H1 (cell line): ENCODE data around the gene RNF123. TPM values are rescaled to one million over a fixed set of nuclear protein-coding genes. Genes with fewer than 3 reads are reported as not detected.

ENCODE experiments used
- RBBP5 ChIP-seq: IDR thresholded peaks from 2 replicates; pipeline ENCODE4 v1.7.1; 2012; ENCODE audit warnings: low read depth, mild to moderate bottlenecking, inconsistent platforms, low read length, moderate library complexity, borderline replicate concordance
- polyA plus RNA-seq, 7 experiments: library from polyadenylated mRNA; depleted of rRNA in 3 of 7; stranded (reverse) in 5 of 7; unstranded in 2 of 7; fragments of >200 nt in 5 of 7; fragments of 200-250 nt in 2 of 7; gene quantifications; 1 replicate in 5 of 7; 2 replicates in 1 of 7; 4 replicates in 1 of 7; pipeline versions ENCODE4 v1.2.1 to v1.2.3, GENCODE V29; 2011 to 2013; ENCODE audit warnings: missing spikeins in 2 of 7, mixed read lengths in 2 of 7
- total RNA-seq: library from RNA; stranded (reverse); fragmentation: NEBNext Ultra II Directional; extraction: Animal tissue kit (Norgen Biotek cat#: 25700); gene quantifications from 2 replicates; pipeline ENCODE4 v1.2.1, GENCODE V29; 2021

Gene RNF123
- total and polyA plus RNA-seq, 2 of the 8 experiments (the other 6 are each of a cell fraction or from before 2014, with no cell fraction given): 30.5 to 57.7 TPM

GRCh38 chr3:49716169-49716568 is 26.8 kb downstream of the RNF123 start (continued):
- TF ChIP-seq RBBP5: no peak
